Measurements from ENCODE around the gene ZNF354C.

DNA sequence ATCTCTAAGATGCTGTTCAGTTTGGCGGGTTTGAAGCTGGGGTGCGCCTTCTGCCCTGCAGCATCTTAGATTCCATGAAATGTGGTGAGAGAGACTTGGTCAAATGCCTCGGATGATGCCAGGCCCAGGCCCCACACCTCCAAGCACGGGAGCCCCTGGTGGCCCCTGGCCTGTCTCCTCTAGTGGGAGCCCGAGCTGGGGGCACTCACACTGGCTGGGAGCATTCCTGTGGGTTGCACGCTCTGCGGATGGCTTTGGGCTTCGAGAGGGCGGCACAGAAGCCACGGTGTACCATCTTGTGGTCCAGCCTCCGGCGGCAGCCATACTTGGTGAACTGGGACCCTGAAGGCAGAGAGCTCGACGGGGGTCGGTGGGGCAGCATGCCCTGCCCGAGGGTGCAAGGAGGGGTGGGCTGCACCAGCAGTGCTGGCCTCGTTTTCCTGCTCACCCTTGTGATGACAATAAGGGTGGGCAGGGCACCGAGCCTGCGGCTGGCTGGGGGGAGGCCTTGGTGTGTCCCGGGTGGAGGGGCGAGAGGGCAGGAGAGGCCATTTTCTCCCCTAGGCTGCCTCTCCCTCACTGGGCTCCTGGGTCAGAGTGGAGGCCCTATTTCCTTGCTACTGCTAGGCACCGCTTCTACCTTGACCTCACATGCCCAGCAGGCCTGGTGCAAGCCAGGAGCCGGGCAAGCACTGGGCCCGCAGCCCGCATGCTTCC, 65.8 kb downstream of the ZNF354C start:
- no peak for TF ChIP-seq EP300 (IDR thresholded peaks at IDR 0.05)
- TF ChIP-seq, protein P1, sequence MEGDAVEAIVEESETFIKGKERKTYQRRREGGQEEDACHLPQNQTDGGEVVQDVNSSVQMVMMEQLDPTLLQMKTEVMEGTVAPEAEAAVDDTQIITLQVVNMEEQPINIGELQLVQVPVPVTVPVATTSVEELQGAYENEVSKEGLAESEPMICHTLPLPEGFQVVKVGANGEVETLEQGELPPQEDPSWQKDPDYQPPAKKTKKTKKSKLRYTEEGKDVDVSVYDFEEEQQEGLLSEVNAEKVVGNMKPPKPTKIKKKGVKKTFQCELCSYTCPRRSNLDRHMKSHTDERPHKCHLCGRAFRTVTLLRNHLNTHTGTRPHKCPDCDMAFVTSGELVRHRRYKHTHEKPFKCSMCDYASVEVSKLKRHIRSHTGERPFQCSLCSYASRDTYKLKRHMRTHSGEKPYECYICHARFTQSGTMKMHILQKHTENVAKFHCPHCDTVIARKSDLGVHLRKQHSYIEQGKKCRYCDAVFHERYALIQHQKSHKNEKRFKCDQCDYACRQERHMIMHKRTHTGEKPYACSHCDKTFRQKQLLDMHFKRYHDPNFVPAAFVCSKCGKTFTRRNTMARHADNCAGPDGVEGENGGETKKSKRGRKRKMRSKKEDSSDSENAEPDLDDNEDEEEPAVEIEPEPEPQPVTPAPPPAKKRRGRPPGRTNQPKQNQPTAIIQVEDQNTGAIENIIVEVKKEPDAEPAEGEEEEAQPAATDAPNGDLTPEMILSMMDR (IDR thresholded peaks at IDR 0.05): no peak

Data from suprapubic skin (tissue), 3 donors.